ENCODE measurements around the gene PLA2R1. TPM values are rescaled to one million over a fixed set of nuclear protein-coding genes. Genes with fewer than 3 reads are reported as not detected.
A peak's percentile ranks its signal among the peaks of the same experiment; 100 is the strongest.

Gene PLA2R1
- total RNA-seq, 1 donor from 2014 or later, result 9.3 TPM

DNA sequence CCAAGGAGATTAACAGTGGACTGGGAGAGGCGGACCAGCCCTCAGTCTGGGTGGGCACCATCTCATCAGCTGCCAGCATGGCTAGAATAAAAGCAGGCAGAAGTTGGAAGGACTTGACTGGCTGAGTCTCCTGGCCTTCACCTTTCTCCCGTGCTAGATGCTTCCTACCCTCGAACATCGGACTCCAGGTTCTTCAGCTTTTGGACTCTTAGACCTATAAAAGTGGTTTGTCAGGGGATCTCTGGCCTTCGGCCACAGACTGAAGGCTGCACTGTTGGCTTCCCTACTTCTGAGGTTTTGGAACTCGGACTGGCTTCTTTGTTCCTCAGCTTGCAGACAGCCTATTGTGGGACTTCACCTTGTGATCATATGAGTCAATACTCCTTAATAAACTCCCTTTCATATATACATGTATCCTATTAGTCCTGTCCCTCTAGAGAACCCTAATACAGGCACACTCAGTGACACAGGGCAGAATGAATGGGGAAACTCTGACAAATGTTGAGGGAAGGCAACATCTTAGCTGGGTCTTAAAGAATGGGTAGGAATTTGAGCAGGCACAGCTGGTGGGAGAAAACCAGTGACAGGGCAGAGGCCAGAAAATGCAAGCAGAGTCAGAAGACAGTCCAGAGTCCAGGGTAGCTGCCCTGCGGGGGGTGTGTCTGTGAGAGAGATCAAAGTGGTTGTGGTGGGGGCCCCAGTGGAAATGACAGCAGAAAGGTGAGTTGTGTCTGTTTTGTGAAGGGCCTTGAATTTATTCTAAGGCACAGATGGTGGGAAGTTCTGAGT, 156.3 kb downstream of the PLA2R1 start:
- intact Hi-C loops (cut with DNase I), result no loop called here
- no peak for DNase-seq (ENCODE audit: low spot score in 2 of 2)
- TF ChIP-seq CTCF (IDR thresholded peaks at IDR 0.05), result no peak
- no peaks in the 10 kb centered on the region for H3K27me3 ChIP-seq
- H3K27ac ChIP-seq, result no peak overlapping the region
- no peaks in the 10 kb centered on the region for H3K4me1 ChIP-seq
- no peak overlapping the region for H3K4me3 ChIP-seq
- H3K9me3 ChIP-seq, result no peaks in the 10 kb centered on the region
- H3K36me3 ChIP-seq, result no peaks in the 10 kb centered on the region

DNA sequence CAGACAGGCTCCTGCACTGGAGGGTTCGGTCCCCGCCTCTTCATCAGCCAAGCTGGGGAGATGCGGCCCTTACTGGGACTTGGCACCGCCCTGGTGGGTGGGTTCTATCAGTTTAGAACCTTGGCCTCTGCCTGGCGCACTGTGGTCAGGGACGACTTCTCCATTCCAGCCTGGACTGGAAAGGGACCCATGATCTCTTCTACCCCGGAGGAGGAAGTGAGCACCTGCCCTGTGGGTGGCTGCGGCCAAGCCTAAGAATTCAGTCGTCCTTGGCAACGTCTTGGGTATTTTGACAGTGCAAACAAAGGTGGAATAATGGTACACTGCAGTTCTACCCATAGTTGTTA, 157.5 kb downstream of the PLA2R1 start:
- H3K9me3 ChIP-seq, result no peaks in the 10 kb centered on the region
- DNase-seq (ENCODE audit: low spot score in 2 of 2), result peak; percentile 30 to 66
- no peaks in the 10 kb centered on the region for H3K4me1 ChIP-seq
- intact Hi-C loops (cut with DNase I), result no loop called here
- no peak for TF ChIP-seq CTCF (IDR thresholded peaks at IDR 0.05)
- H3K4me3 ChIP-seq, result peak overlapping the region; percentile 54 to 71
- H3K27ac ChIP-seq, result no peak overlapping the region
- no peaks in the 10 kb centered on the region for H3K27me3 ChIP-seq
- H3K36me3 ChIP-seq, result no peaks in the 10 kb centered on the region

GRCh38 chr2:159904127-159904958, 158.1 kb downstream of the PLA2R1 start, which contains the start of gene LY75:
LY75 (minus strand) TSS chr2:159904756.
- H3K27ac ChIP-seq, result peak within 1 kb of the TSS in 1 of 2 donors; percentile 52
- intact Hi-C loops (cut with DNase I), result no loop called here
- DNase-seq (ENCODE audit: low spot score in 2 of 2), result peak; percentile 10 to 69
- H3K27me3 ChIP-seq, result no peaks in the 10 kb centered on the region
- H3K4me3 ChIP-seq, result peak within 1 kb of the TSS; percentile 54 to 71
- no peaks in the 10 kb centered on the region for H3K4me1 ChIP-seq
- no peaks in the 10 kb centered on the region for H3K9me3 ChIP-seq
- no peak for TF ChIP-seq CTCF (IDR thresholded peaks at IDR 0.05)
- H3K36me3 ChIP-seq, result no peaks in the 10 kb centered on the region

DNA sequence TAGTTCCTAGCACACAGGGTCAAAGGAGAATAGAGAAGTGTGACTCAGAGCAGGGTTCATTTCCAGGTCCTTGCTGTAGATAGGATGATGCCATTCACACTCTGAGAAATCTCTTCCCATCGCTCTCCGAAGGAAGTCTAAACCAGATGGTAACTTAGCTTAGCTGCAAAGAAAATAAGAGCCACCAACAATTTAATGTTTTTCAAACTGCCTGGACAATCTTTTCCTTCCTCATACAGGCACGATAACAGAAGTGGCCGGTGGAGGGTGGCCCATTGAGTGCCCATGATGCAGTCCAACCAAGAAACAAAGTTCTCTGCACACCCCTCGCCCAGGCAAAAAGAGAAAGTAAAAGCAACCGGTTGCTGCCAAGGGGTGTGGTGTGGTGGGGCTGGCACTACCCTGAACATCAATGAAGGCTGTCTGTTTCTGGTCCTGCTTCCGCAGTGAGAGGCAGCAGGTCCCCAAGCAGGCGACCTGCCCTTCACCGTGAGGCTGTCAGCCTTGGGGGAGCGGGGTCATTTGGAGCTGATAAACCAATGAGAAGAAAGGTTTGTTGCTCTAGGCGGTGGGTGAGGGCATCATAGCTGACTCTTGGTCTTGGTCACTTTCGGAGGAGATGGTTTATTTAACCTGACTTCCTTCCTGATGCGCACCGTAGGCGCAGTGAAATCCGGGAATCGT, 158.8 kb downstream of the PLA2R1 start:
- H3K36me3 ChIP-seq, result no peaks in the 10 kb centered on the region
- H3K27ac ChIP-seq, result peak overlapping the region; percentile 18 to 52
- no peak for TF ChIP-seq CTCF (IDR thresholded peaks at IDR 0.05)
- no peak for DNase-seq (ENCODE audit: low spot score in 2 of 2)
- intact Hi-C loops (cut with DNase I), result no loop called here
- no peaks in the 10 kb centered on the region for H3K27me3 ChIP-seq
- H3K9me3 ChIP-seq, result no peaks in the 10 kb centered on the region
- no peaks in the 10 kb centered on the region for H3K4me1 ChIP-seq
- peak overlapping the region; percentile 54 to 71 for H3K4me3 ChIP-seq

DNA sequence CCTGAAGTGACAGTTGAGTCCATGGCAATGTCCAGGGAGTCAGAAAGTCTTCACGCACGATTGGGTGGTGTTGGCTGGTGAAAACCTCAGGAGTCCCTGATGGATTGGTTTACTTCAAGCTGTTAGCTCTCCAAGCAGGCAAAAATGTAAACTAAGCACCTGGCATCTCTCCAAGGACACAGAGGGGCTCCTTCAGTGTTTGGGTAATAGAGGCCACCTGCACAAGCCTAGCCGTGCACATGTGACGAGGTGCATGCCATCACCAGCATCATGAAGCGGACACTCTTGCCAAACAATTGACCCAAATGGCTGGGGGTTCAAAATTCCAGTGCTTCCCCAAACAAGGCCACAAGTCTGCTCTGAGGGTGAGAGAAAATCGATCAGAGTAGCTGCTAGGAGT, 159.7 kb downstream of the PLA2R1 start:
- H3K9me3 ChIP-seq, result no peaks in the 10 kb centered on the region
- no peaks in the 10 kb centered on the region for H3K36me3 ChIP-seq
- H3K4me1 ChIP-seq, result no peaks in the 10 kb centered on the region
- intact Hi-C loops (cut with DNase I), result no loop called here
- DNase-seq (ENCODE audit: low spot score in 2 of 2), result no peak
- no peak overlapping the region for H3K4me3 ChIP-seq
- no peak for TF ChIP-seq CTCF (IDR thresholded peaks at IDR 0.05)
- H3K27ac ChIP-seq, result no peak overlapping the region
- H3K27me3 ChIP-seq, result no peaks in the 10 kb centered on the region

Measured in ascending aorta (tissue), 2 donors.